Neuronal stem cell (in vitro differentiated cells): ENCODE measurements around the gene PSMB3.

Experiments
- DNase-seq: peaks from one replicate; pipeline ENCODE4 v3.0.0-alpha.2; 2013; ENCODE audit warnings: low spot score
- H2AFZ ChIP-seq: one replicate; pipeline ENCODE4 v1.6.1; 2013; ENCODE audit warnings: mild to moderate bottlenecking, low read length, inconsistent platforms
- H2AK5ac ChIP-seq: 2 replicates; pipeline ENCODE4 v1.6.1; 2013; ENCODE audit warnings: low read depth, mild to moderate bottlenecking, inconsistent platforms, low read length, moderate library complexity, mixed read lengths
- H2BK120ac ChIP-seq: 2 replicates; pipeline ENCODE4 v1.6.1; 2013; ENCODE audit warnings: low read depth, mild to moderate bottlenecking, inconsistent platforms, low read length, moderate library complexity, mixed read lengths
- H2BK12ac ChIP-seq: one replicate; pipeline ENCODE4 v1.6.1; 2013; ENCODE audit warnings: low read length, inconsistent platforms
- H2BK15ac ChIP-seq: 2 replicates; pipeline ENCODE4 v1.6.1; 2013; ENCODE audit warnings: mild to moderate bottlenecking, low read length, inconsistent platforms, mixed read lengths
- H2BK5ac ChIP-seq: one replicate; pipeline ENCODE4 v1.6.1; 2013; ENCODE audit warnings: inconsistent platforms, mild to moderate bottlenecking, low read length, moderate library complexity
- H3K14ac ChIP-seq: one replicate; pipeline ENCODE4 v1.6.1; 2013; ENCODE audit warnings: low read length, inconsistent platforms
- H3K18ac ChIP-seq: 2 replicates; pipeline ENCODE4 v1.6.1; 2013; ENCODE audit warnings: low read length, inconsistent platforms
- H3K23ac ChIP-seq: 2 replicates; pipeline ENCODE4 v1.6.1; 2013; ENCODE audit warnings: low read depth, mild to moderate bottlenecking, mixed read lengths, low read length, inconsistent platforms; ENCODE audit not compliant: poor library complexity
- H3K27ac ChIP-seq: replicated peaks from 3 replicates; pipeline ENCODE4 v1.5.1; 2013; ENCODE audit warnings: low read length, inconsistent platforms
- H3K27me3 ChIP-seq, 3 experiments: 2 replicates each; pipeline ENCODE4 v1.6.1; 2013; ENCODE audit warnings: low read length in 3 of 3, mild to moderate bottlenecking in 2 of 3, inconsistent platforms in 1 of 3, low read depth in 1 of 3, mixed read lengths in 1 of 3, moderate library complexity in 1 of 3; ENCODE audit not compliant: control insufficient read depth in 3 of 3, insufficient read depth in 3 of 3
- H3K36me3 ChIP-seq, 2 donors: replicated peaks in 1 of 2; 2 replicates each; pipeline ENCODE4 v1.6.1; 2013; ENCODE audit warnings: low read length in 2 of 2; ENCODE audit not compliant: control insufficient read depth in 2 of 2, insufficient read depth in 2 of 2
- H3K4ac ChIP-seq: 2 replicates; pipeline ENCODE4 v1.6.1; 2013; ENCODE audit warnings: inconsistent platforms, mild to moderate bottlenecking, low read length, moderate library complexity
- H3K4me1 ChIP-seq, 2 donors: 1 replicate in 1 of 2; 2 replicates in 1 of 2; pipeline ENCODE4 v1.6.1; 2013; ENCODE audit warnings: low read length in 2 of 2, low read depth in 1 of 2; ENCODE audit not compliant: control insufficient read depth in 2 of 2, insufficient read depth in 1 of 2
- H3K4me2 ChIP-seq: one replicate; pipeline ENCODE4 v1.6.1; 2013; ENCODE audit warnings: mild to moderate bottlenecking, low read length, inconsistent platforms; ENCODE audit not compliant: insufficient read depth, poor library complexity, severe bottlenecking
- H3K4me3 ChIP-seq, 2 donors: 2 replicates each; pipeline ENCODE4 v1.5.1; 2013; ENCODE audit warnings: low read length in 2 of 2, mild to moderate bottlenecking in 2 of 2, inconsistent platforms in 1 of 2, moderate library complexity in 1 of 2
- H3K79me1 ChIP-seq: one replicate; pipeline ENCODE4 v1.6.1; 2013; ENCODE audit warnings: low read depth, mild to moderate bottlenecking, inconsistent platforms, low read length, moderate library complexity
- H3K9ac ChIP-seq: one replicate; pipeline ENCODE4 v1.6.1; 2013; ENCODE audit warnings: mild to moderate bottlenecking, low read depth, low read length, inconsistent platforms; ENCODE audit not compliant: poor library complexity
- H3K9me3 ChIP-seq, 2 donors: replicated peaks in 1 of 2; 2 replicates each; pipeline versions ENCODE3 to v1.6.1; 2013; ENCODE audit warnings: low read length in 2 of 2, mild to moderate bottlenecking in 2 of 2, inconsistent platforms in 1 of 2, low read depth in 1 of 2, mixed read lengths in 1 of 2, moderate library complexity in 1 of 2; ENCODE audit not compliant: control insufficient read depth in 2 of 2, insufficient read depth in 1 of 2
- H4K8ac ChIP-seq: one replicate; pipeline ENCODE4 v1.6.1; 2013; ENCODE audit warnings: low read depth, mild to moderate bottlenecking, inconsistent platforms, low read length, moderate library complexity
- H4K91ac ChIP-seq: one replicate; pipeline ENCODE4 v1.6.1; 2013; ENCODE audit warnings: low read length, low read depth, mild to moderate bottlenecking, inconsistent platforms; ENCODE audit not compliant: poor library complexity
- WGBS, 2 donors: extraction: QIAGEN DNeasy Blood & Tissue Kit; methylation state at CpG; one replicate each; pipeline ENCODE4 v1.1.7; 2013; ENCODE audit warnings: missing lambda C conversion rate in 2 of 2, mixed read lengths in 1 of 2; ENCODE audit not compliant: insufficient read length in 2 of 2, insufficient replicate concordance in 1 of 2; ENCODE audit errors: extremely low coverage in 2 of 2; 5-methylcytosine and 5-hydroxymethylcytosine counted together

Gene PSMB3

DNA sequence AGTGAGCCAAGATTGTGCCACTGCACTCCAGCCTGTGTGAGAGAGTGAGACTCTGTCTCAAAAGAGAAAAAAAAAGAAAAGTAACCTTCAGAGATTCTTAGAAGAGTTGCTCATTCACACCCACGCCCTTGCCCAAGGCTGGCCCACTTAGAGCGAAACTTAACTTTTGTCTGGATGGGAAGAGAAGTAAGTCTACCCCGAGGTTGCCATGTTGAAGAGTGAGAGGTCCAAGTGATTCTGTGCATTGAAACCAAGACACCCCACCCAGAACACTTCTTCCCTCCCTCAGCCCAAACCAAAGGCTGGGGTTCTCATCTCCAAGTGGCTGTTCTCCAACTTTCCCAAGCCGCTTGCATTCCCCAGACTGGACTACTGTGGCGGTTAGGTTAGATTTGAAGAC lies 24.8 kb upstream of the PSMB3 start:
- Histone ChIP-seq H2BK5ac (no peak overlapping the region), H3K4me2 (no peak overlapping the region), H2BK15ac (no peak overlapping the region), H2AFZ (no peak overlapping the region), H3K9ac (no peak overlapping the region), H4K91ac (no peak overlapping the region), H4K8ac (no peak overlapping the region), H2AK5ac (no peak overlapping the region), H3K23ac (no peak overlapping the region), H3K18ac (no peak overlapping the region), H2BK12ac (no peak overlapping the region), H3K4me1 (peaks cover 9 to 12% of the 10 kb centered on the region in 2 donors), H3K4me3 (no peak overlapping the region), H3K27me3 (no peaks in the 10 kb centered on the region), H3K36me3 (peaks cover 3 to 45% of the 10 kb centered on the region in 2 donors), H3K9me3 (no peaks in the 10 kb centered on the region), H2BK120ac (no peak overlapping the region), H3K27ac (no peak overlapping the region), H3K14ac (no peak overlapping the region), H3K79me1 (no peaks in the 10 kb centered on the region), H3K4ac (no peak overlapping the region)
- DNase-seq: no peak
- WGBS, 2 donors: no CpG with 5 or more reads among the region's 5 CpGs

DNA sequence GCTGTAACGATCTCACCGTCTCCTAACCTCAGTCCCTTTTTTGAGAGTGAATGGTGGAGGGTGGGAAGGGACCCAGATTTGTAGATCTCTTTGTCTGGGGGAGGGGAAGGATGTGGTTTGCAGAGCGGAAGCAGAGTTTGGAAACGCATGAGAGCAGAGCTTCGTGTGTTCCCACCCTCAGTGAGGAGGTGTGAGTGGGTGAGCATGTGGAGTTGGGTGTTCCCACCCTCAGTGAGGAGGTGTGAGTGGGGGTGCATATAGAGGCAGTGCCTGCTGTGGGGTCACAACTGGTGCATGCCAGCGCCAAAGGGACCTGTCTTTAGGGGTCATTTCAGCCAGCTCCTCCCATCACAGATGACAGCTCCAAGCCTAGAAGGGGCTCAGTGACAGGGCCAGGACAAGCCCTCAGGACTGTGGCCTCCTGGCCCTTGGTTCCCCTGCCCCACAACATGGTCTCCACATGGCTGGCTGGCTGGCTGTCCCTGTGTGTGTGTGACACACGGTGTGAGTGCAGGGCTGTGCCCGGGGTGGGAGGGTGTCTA lies 24.2 kb upstream of the PSMB3 start:
- H4K91ac ChIP-seq: no peak overlapping the region
- H3K4me1 ChIP-seq: peaks cover 9 to 12% of the 10 kb centered on the region in 2 donors
- H2AK5ac ChIP-seq: peak overlapping the region; percentile 44
- H2BK15ac ChIP-seq: no peak overlapping the region
- peak overlapping the region; percentile 30 for H3K23ac ChIP-seq
- no peak for DNase-seq
- H2AFZ ChIP-seq: no peak overlapping the region
- H3K4me2 ChIP-seq: no peak overlapping the region
- no peak overlapping the region for H3K27ac ChIP-seq
- peak overlapping the region in 1 of 2 donors; percentile 67 for H3K4me3 ChIP-seq
- H3K79me1 ChIP-seq: no peaks in the 10 kb centered on the region
- no peaks in the 10 kb centered on the region for H3K9me3 ChIP-seq
- H2BK5ac ChIP-seq: no peak overlapping the region
- H3K4ac ChIP-seq: no peak overlapping the region
- peaks cover 7 to 45% of the 10 kb centered on the region in 2 donors for H3K36me3 ChIP-seq
- WGBS, 2 donors: no CpG with 5 or more reads among the region's 8 CpGs
- peak overlapping the region; percentile 42 for H3K14ac ChIP-seq
- no peak overlapping the region for H3K18ac ChIP-seq
- no peak overlapping the region for H2BK120ac ChIP-seq
- H2BK12ac ChIP-seq: no peak overlapping the region
- H3K27me3 ChIP-seq: no peaks in the 10 kb centered on the region
- H3K9ac ChIP-seq: no peak overlapping the region
- H4K8ac ChIP-seq: peak overlapping the region; percentile 33

DNA sequence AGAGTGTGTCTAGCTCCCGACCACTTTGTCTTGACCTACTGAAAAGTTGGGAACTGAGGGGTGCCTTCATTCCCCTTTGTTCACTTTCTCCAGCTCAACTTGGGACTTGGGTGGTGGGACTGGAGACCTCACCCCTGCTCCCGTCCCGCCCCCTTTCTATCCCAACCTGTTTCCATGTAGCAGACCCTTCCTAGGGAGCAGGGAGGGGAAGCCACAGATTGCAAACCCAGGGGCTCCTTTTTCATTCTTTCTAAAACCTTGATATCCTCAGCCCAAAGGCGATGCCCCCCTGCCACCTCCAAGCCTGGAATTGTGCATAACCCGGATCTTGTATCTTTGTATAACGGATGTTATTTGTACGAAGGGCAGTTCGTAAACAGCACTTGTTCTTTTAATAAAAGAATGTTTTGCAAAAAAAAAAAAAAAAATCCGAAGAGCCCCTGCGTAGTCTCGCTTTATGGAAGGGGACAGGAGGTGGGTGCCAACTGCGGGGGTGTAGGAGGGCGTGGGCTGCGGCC lies 23.1 kb upstream of the PSMB3 start:
- Histone ChIP-seq H3K4ac (peak overlapping the region; percentile 86), H3K4me2 (peak overlapping the region; percentile 72), H3K9ac (peak overlapping the region; percentile 94), H3K23ac (no peak overlapping the region), H2AFZ (peak overlapping the region; percentile 88), H3K36me3 (peaks cover 14 to 49% of the 10 kb centered on the region in 2 donors), H3K18ac (peak overlapping the region; percentile 91), H3K27me3 (no peaks in the 10 kb centered on the region), H2BK12ac (no peak overlapping the region), H3K27ac (no peak overlapping the region), H3K79me1 (no peaks in the 10 kb centered on the region), H4K8ac (peak overlapping the region; percentile 74), H2BK15ac (no peak overlapping the region), H2AK5ac (no peak overlapping the region), H2BK120ac (no peak overlapping the region), H3K4me3 (peak overlapping the region; percentile 53 to 82), H2BK5ac (no peak overlapping the region), H4K91ac (no peak overlapping the region), H3K4me1 (peaks cover 9 to 12% of the 10 kb centered on the region in 2 donors), H3K9me3 (no peaks in the 10 kb centered on the region), H3K14ac (peak overlapping the region; percentile 99)
- no CpG with 5 or more reads among the region's 14 CpGs for WGBS, 2 donors
- no peak for DNase-seq

DNA sequence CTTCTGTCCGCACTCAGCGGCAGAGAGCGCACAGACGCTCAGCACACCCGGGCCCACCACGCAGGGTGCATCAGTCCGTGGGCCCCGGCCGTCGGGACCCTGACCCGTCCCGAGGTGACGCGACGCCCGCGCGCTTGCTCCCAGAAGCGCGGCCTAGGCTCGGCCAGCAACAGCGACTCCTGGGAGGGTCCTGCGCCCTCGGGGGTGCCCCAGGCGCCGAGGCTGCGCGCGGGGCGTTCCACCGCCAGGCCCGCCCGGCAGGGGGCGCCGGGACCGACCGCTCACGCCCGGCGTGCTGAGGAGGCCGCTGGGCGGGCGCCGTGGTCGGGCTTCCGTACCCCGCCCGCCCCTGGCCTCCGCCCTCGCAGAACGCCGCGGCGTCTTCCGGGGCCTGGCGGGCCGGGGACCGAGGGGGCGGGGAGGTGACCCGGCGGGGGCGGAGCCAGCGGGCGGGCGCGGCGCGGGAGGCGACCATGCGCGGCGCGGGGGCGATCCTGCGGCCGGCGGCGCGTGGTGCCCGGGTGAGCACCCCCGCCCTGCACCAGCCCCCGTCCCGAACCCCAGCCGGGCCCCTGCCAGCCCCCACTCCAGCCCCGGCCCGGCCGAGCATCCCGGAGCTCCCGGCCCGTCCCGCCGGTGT lies 22.5 kb upstream of the PSMB3 start, which contains the start of gene CISD3:
Gene CISD3, plus strand, starts transcription at position 456 of the 640 bp plus-strand sequence. Its CDS starts 18 bp downstream, at position 474.
- Histone ChIP-seq H2AK5ac (peak within 1 kb of the TSS; percentile 28), H3K18ac (peak within 1 kb of the TSS; percentile 91), H3K9me3 (no peaks in the 10 kb centered on the region), H3K79me1 (no peaks in the 10 kb centered on the region), H2BK5ac (no peak within 1 kb of the TSS), H3K4me2 (peak within 1 kb of the TSS; percentile 89), H3K4ac (peak within 1 kb of the TSS; percentile 86), H2BK120ac (no peak within 1 kb of the TSS), H4K8ac (peak within 1 kb of the TSS; percentile 74), H3K36me3 (peaks cover 17 to 49% of the 10 kb centered on the region in 2 donors), H3K27me3 (no peaks in the 10 kb centered on the region), H2AFZ (peak within 1 kb of the TSS; percentile 88), H4K91ac (no peak within 1 kb of the TSS), H2BK12ac (no peak within 1 kb of the TSS), H3K9ac (peak within 1 kb of the TSS; percentile 94), H3K14ac (peak within 1 kb of the TSS; percentile 99), H2BK15ac (no peak within 1 kb of the TSS), H3K4me3 (peak within 1 kb of the TSS; percentile 53 to 82), H3K23ac (no peak within 1 kb of the TSS), H3K4me1 (peaks cover 9 to 12% of the 10 kb centered on the region in 2 donors), H3K27ac (peak within 1 kb of the TSS; percentile 54)
- DNase-seq: peak; percentile 84
- WGBS, 2 donors: no CpG with 5 or more reads among the region's 92 CpGs
